Prostate gland (tissue), 2 donors: ENCODE measurements around the gene NIPAL4. TPM values are rescaled to one million over a fixed set of nuclear protein-coding genes. Genes with fewer than 3 reads are reported as not detected.

Experiments used
- DNase-seq: peaks from one replicate; pipeline ENCODE4 v3.0.0-alpha.2; 2019; ENCODE audit warnings: low spot score
- H3K27ac ChIP-seq, 2 donors: fragments of 200-600 bp; sonication (generic); 2 replicates each; pipeline ENCODE4 v1.5.1; 2017 to 2019
- H3K27me3 ChIP-seq: fragments of 200-600 bp; sonication (generic); replicated peaks from 2 replicates; pipeline ENCODE4 v1.5.1; 2019; ENCODE audit not compliant: insufficient read depth
- H3K36me3 ChIP-seq, 2 donors: fragments of 200-600 bp; sonication (generic); 1 replicate in 1 of 2; 2 replicates in 1 of 2; pipeline versions ENCODE4 v1.5.1 to v1.8.1; 2017 to 2019
- H3K4me1 ChIP-seq: fragments of 200-600 bp; sonication (generic); replicated peaks from 2 replicates; pipeline ENCODE4 v1.5.1; 2019
- H3K4me3 ChIP-seq, 2 donors: fragments of 200-600 bp; sonication (generic); 2 replicates each; pipeline ENCODE4 v1.5.1; 2017 to 2019
- H3K9me3 ChIP-seq: fragments of 200-600 bp; sonication (generic); 2 replicates; pipeline ENCODE4 v1.5.1; 2017
- POLR2A ChIP-seq: fragments of 450-650 bp; IDR thresholded peaks from one replicate; pipeline ENCODE4 v1.6.1; 2016; ENCODE audit warnings: antibody characterized with exemption, mild to moderate bottlenecking
- POLR2AphosphoS5 ChIP-seq: sonication (generic); formaldehyde crosslinking; IDR thresholded peaks from one replicate; pipeline ENCODE4 v1.6.1; 2017; ENCODE audit warnings: antibody characterized with exemption
- WGBS: methylation state at CpG from one replicate; pipeline ENCODE4 v1.1.5; 2018; 5-methylcytosine and 5-hydroxymethylcytosine counted together
- intact Hi-C: fragments of 100-400 bp; cut with DNase I; formaldehyde crosslinking; loops from one replicate; pipeline ENCODE4 v1.14.2; 2022
- total RNA-seq, 2 donors: library from RNA; depleted of rRNA; stranded (reverse); fragments of >200 nt; gene quantifications; one replicate each; pipeline ENCODE4 v1.1.0, GENCODE V29; 2016
- TF ChIP-seq, protein P1 (sequence below), 4 experiments: fragments of 200-600 bp in 2 of 4; fragments of 450-650 bp in 2 of 4; sonication (generic) in 2 of 4; IDR thresholded peaks; 1 replicate in 3 of 4; 2 replicates in 1 of 4; pipeline ENCODE4 v1.5.1; 2016 to 2019; ENCODE audit warnings: antibody characterized with exemption in 4 of 4, mild to moderate bottlenecking in 2 of 4, moderate library complexity in 2 of 4

NIPAL4 gene
- total RNA-seq, 2 donors from 2014 or later, result 2.7 to 2.8 TPM

DNA sequence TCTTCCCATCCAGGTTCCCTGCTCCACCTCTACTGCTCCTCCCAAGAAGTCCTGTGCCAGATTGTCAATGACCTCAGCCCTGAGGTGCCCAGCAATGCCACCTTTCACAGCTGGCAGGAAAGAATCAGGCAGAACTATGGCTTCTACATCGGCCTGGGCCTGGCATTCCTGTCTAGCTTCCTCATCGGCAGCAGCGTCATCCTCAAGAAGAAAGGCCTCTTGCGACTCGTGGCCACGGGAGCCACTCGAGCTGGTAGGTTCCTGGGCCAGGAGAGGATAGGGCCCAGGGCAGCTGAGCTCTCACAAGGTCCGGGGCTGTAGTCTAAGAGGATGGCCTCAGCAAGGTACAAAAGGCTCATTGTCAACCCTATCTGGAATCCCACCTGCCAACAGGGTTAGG is 3.1 kb downstream of the NIPAL4 start:
- TF ChIP-seq POLR2A (no peak), POLR2AphosphoS5 (no peak)
- TF ChIP-seq, protein P1, sequence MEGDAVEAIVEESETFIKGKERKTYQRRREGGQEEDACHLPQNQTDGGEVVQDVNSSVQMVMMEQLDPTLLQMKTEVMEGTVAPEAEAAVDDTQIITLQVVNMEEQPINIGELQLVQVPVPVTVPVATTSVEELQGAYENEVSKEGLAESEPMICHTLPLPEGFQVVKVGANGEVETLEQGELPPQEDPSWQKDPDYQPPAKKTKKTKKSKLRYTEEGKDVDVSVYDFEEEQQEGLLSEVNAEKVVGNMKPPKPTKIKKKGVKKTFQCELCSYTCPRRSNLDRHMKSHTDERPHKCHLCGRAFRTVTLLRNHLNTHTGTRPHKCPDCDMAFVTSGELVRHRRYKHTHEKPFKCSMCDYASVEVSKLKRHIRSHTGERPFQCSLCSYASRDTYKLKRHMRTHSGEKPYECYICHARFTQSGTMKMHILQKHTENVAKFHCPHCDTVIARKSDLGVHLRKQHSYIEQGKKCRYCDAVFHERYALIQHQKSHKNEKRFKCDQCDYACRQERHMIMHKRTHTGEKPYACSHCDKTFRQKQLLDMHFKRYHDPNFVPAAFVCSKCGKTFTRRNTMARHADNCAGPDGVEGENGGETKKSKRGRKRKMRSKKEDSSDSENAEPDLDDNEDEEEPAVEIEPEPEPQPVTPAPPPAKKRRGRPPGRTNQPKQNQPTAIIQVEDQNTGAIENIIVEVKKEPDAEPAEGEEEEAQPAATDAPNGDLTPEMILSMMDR (IDR thresholded peaks at IDR 0.05), result no peak
- intact Hi-C loops, result no loop called here
- no peaks in the 10 kb centered on the region for H3K36me3 ChIP-seq
- H3K27ac ChIP-seq, result no peak overlapping the region
- H3K4me1 ChIP-seq, result no peaks in the 10 kb centered on the region
- no peaks in the 10 kb centered on the region for H3K9me3 ChIP-seq
- DNase-seq, result no peak
- H3K27me3 ChIP-seq, result no peaks in the 10 kb centered on the region
- H3K4me3 ChIP-seq, result no peak overlapping the region
- 100% methylated on average over 8 of the region's 8 CpGs for WGBS

DNA sequence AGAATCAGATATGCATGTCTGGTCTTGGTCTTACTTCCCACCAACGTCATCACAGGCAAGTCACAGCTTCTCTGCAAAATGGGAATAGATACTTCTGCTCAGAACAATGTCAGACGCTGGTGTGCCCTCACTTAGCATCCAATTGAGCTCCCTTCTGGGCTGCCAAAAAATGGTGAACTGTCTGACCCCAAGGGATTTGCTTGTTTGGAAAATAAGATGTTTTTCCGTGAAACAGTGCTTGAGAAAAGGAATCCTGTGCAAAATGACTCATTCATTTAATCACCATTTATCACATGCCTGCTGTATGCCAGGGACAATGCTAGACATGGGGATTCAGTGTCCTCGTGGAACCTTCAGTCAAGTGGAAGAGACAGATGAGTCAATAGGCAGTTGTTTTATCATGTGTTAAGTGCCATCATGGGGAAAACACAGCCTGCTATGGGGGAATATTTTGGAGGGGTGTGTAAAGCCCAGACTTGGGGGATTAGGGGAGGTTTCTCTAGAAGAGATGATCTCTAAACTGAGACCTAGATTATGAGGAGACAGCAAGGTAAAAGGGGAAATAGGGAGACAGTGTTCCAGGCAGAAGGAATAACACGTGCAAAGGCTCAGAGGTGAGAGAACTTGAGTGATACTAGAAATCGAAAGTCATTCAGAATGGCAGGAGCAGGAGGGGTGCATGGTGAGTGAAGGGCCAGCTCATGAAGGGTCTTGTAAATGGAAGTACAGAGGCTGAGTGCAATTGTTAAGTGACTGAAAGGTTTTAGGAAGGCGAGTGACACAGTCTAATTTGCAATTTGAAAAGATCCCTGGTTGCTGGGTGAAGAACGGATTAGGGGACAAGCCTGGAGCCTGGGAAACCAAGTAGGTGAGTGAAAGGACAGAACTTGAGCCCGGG is 3.9 kb downstream of the NIPAL4 start:
- no peaks in the 10 kb centered on the region for H3K36me3 ChIP-seq
- H3K4me3 ChIP-seq, result no peak overlapping the region
- no peaks in the 10 kb centered on the region for H3K27me3 ChIP-seq
- peak overlapping the region in 1 of 2 donors; percentile 8 for H3K27ac ChIP-seq
- no peaks in the 10 kb centered on the region for H3K9me3 ChIP-seq
- intact Hi-C loops, result no loop called here
- TF ChIP-seq, protein P1 (IDR thresholded peaks at IDR 0.05), result no peak
- TF ChIP-seq POLR2AphosphoS5 (no peak), POLR2A (no peak)
- H3K4me1 ChIP-seq, result no peaks in the 10 kb centered on the region
- WGBS, result 59% methylated on average over 9 of the region's 9 CpGs
- DNase-seq, result no peak

DNA sequence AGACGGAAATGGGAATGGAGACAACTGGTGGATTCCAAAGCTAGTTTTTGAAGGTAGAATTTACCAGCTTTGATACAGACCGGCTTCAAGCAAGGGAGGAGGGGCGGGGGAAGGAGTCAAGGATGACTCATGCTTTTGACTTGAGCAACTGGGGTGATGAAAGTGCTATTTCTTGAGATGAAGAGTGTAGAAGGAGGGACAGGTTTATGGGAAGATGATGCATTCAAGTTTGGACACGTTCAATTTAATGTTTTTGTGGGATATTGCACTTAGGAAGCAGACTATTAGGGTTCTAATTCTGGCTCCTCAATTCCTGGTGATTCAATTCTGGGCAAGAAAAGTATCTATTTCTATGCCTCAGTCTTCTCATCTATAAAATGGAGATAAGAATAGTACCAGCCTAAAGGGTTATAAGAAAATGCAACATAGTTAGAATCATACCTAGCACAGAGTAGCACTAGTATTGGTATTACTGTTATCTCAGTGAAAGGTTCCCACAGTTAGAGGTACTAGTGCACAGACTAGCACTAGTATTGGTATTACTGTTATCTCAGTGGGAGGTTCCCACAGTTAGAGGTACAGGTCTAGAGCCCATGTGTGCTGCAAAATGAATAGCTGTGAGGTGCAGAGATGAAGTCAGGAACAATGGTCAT is 4.6 kb downstream of the NIPAL4 start:
- peak; percentile 63 for DNase-seq
- H3K9me3 ChIP-seq, result no peaks in the 10 kb centered on the region
- H3K27me3 ChIP-seq, result no peaks in the 10 kb centered on the region
- no peak overlapping the region for H3K4me3 ChIP-seq
- intact Hi-C loops, result no loop called here
- no peak overlapping the region for H3K27ac ChIP-seq
- H3K4me1 ChIP-seq, result no peaks in the 10 kb centered on the region
- no peaks in the 10 kb centered on the region for H3K36me3 ChIP-seq
- TF ChIP-seq POLR2A (no peak), POLR2AphosphoS5 (peak; percentile 83)
- TF ChIP-seq, protein P1 (IDR thresholded peaks at IDR 0.05), result no peak
- WGBS, result 9% methylated on average over 4 of the region's 4 CpGs

DNA sequence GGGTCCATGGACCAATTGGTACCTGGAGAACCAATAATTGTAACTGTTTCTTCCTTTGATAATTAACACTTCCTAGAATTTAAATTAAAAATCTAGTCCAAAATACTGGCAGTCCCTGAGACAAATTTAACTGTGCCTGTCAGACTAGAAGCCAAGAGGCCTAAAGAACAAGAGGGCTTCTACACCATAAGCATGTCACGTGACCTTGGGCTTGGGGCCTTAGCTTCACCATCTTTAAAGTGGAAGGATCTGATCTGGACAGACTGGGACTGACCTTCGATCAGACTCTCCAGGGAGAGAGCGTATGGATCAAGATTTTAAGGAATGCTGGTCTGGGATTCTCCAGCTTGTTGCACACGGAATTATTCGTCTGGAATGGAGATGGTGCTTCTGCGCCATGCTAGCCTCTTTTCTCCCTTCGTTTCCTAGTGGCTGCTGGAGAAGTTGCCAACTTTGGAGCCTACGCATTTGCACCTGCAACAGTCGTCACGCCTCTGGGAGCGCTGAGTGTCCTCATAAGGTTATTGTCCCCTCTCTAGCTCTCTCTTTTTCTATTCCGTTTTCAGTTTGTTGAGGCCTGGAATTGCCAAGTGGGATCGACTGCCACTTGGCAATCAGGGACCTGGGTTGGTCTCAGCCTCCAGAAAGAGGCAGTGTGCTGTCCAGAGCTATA is 8.4 kb downstream of the NIPAL4 start:
- Histone ChIP-seq H3K36me3 (no peaks in the 10 kb centered on the region), H3K9me3 (no peaks in the 10 kb centered on the region), H3K27me3 (no peaks in the 10 kb centered on the region), H3K4me1 (no peaks in the 10 kb centered on the region), H3K4me3 (no peak overlapping the region), H3K27ac (no peak overlapping the region)
- DNase-seq, result no peak
- WGBS, result 95% methylated on average over 13 of the region's 13 CpGs
- intact Hi-C loops, result no loop called here
- TF ChIP-seq, protein P1 (IDR thresholded peaks at IDR 0.05), result no peak
- TF ChIP-seq POLR2AphosphoS5 (no peak), POLR2A (no peak)
